SKM-1 treated with dmso at 0.1 percent for 144 hours (cell line): Measurements from ENCODE around the gene ITCH.
A peak's percentile ranks its signal among the peaks of the same experiment; 100 is the strongest.

Source experiments
- DNase-seq: peaks from one replicate; lab custom pipeline; 2025; ENCODE audit not compliant: unreplicated experiment; lab: John Stamatoyannopoulos, UW

The ITCH gene

DNA sequence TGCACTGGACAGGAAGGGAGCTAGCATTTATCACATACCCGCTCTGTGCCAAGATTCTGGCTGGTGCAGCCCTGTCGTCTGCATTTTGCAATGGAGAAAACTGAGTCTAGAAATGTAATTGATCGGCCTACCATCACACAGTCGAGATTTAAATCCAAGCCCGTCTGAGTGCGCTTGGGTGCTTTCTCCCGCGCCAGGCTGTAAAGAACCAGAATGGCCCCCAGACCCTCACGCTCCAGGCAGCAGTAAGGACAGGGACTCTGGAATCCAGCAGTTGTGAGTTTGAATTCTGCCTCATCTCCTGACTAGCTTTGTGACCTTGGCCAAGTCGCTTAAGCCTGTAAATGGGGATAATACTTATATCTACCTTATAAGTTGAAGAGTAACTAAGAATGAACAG, 163.9 kb downstream of the ITCH start:
- no peak for DNase-seq

DNA sequence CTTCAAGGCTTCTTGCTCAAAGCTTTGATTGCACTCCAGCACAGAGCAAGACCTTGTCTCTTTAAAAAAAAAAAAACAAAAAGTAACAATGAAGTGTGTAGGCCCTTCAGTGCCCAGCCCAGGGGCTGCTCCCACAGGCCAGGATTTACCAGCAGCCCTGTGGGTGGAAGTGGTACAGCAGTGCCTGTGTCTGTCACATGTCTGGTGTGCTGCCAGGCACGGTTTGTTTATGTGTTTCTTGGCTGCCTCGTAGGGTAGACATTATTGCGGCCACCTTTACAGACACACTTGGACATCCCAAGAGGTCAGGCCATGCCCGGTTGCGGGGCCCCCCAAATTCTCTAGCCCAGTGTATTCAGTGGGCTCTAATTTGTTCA, 165.8 kb downstream of the ITCH start:
- no peak for DNase-seq

DNA sequence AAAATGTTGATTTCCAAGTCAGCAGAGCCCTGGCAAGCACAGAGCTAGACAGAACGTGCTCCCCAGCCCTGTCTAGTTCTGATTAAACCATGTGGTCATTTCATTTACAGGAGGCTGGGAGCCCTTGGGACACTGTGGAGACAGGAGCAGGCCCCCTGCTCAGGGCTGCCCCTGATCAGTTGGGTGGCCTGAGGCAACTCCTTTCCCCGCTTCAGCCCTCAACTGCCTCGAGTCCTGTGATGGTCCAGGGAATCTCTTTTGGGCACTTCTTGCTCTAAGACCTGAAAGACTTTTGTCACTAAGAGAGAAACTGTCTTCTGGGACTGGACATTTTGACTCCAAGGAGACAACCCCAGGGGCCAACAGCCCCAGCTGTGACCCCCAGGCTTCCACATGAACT, 166.7 kb downstream of the ITCH start:
- DNase-seq = no peak

DNA sequence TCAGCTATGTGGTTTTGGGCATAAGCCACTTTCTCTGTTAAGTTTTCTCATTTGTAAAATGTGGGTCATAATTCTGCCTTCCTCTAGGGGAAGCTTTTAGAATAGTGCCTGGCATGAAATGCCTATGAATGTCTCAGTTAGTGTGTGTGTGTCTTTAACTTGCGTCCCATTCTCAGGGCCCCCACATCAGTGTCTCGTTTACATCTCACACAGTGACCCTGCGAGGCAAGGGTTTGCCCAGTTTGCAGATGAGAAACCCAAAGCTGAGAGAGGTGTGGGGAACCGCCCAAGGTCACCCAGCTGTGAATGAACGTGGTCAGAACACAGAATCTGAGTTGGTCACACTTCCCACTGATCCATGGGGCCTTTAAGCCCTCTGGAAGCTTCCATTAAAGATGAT, 167.3 kb downstream of the ITCH start:
- DNase-seq = no peak

DNA sequence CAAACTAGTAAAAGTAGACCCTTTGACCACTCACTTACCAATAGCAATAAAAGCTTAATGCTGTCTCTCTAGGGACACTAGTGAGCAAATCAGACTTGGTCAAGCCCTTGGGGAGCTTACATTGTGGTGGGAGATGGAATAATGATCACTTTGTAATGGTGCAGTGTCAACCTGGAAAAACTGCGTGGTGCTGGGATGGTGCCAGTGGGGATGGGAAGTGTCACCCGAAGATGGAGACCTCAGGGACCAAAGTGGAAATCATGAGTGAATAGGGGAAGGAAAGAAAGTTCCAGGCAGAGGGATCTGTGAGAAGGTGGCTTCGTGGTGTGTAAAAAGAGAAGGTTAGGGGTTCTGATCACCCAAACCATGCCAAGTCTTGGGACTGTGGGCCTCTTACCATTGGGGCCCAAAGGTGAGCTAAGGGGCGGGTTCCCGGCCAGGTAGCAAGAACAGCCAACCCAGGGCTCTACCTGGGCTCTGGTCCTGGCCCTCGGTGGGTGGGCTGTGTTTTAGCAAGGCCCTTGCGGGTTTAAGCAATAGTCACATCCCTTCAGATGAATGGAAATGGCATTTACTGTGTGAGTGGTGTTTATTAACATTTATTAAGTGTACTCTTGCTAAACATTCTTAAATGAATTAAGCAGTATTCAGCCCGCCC, 168.7 kb downstream of the ITCH start:
- no peak for DNase-seq

DNA sequence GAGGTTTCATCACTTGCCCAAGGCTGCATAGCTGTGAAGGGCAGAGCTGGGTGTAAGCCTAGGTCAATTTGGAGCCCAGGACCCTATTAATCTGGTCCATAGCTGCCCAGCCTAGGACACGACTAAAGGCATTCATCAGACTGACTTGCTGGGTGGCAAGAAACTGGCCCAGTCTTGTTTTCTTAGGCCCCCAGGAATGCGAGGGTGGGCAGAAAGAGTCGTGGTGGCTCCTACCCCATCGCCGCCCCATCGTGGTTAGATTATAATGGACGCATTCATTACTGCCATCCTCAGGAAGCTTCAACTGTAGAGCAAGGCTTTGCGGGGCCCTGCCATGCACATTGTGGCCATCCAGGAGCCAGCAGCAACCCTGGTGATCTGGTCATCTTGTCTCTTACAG, 169.2 kb downstream of the ITCH start:
- no peak for DNase-seq

DNA sequence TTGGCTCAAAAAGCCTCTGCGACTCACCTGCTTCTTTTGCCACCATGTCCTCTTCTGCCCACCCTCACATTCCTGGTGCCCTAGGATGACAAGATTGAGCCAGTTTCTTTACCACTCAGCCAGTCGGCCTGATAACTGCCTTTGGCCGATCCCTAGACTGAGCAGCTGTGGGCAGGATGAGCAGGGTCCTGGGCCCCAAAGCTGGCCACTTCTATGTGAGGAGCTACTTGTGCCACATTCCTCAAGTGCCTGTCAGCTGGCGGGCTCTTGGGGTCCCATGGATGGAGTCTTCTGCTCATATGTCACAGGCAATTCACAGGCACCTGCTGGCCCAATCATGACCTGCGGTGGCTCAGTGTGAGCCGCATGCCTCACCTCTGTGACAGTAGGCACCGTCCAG, 169.7 kb downstream of the ITCH start:
- no peak for DNase-seq

DNA sequence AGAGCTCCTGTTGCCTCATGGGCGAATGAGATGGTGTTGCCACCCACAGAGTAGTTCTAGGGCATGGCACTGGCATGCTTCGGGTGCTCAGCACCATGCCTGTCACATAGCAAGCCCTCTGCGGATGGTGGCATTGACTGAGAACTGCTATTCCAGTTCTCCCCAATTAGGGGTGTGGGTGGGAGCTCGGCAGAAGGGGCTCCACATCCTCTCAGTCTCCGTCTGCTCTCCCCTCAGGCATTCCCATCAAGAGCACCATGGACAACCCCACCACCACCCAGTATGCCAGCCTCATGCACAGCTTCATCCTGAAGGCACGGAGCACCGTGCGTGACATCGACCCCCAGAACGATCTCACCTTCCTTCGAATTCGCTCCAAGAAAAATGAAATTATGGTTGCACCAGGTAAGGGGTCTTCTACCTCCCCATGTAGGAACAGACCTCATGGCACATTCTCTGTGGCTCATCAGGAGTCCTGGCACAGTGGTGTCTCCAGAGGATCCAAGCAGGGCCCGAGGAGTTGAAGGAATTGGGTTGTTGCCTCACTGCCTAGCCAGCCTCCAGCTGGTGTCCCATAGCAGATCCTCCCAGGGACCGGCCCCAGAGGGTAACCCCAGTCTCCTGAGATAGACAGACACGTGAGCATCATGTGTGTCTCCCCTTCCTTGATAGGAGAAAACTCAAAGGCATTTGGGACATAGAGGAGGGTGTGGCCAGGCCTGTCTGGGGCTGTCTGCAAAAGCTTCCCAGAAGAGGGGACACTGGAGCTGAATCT, 171.5 kb downstream of the ITCH start:
- no peak for DNase-seq

DNA sequence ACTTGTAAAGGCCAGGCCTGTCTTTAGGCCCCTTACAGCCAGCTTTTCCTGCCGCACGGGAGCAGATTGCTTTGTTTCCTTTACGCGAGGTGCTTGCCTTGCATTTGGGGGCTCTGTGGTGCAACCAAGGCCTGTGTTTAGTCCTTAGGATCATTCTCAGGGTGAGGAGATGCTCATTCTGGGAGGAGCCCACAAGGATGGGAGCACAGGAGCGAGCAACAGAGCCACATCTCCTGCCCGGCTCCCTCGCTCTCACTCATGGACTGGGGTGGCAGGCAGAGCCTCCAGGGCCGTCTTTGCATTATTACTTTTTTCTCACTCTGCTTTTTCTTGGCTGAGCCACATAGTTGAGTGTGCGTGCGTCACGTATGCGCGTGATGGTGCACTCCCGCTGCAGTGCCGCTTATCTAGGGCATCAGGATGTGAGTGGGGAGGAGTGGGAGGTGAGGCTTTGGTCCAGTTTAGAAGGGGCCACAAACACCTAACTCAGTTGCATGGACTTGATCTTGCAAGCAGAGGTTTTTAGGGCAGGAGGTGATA, 172.3 kb downstream of the ITCH start:
- DNase-seq = no peak

DNA sequence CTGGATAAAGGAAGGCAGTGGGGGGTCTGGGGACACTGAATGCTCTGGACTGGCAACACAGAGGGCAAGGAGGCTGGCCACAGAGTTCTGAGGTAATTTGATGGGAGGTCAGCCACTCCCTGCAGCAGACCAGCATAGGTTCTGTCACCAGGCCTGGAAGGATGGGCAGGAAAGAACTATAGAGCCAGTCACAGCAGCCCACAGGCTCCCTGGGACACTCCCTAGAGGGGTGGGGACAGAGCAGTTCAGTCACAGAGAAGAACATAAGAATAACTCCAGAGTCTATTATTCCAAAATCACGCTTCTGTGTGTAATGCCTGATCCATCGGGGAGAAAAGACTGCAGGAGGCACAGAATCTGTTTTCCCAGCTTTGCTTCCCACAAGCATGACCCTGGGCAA, 172.8 kb downstream of the ITCH start:
- no peak for DNase-seq

DNA sequence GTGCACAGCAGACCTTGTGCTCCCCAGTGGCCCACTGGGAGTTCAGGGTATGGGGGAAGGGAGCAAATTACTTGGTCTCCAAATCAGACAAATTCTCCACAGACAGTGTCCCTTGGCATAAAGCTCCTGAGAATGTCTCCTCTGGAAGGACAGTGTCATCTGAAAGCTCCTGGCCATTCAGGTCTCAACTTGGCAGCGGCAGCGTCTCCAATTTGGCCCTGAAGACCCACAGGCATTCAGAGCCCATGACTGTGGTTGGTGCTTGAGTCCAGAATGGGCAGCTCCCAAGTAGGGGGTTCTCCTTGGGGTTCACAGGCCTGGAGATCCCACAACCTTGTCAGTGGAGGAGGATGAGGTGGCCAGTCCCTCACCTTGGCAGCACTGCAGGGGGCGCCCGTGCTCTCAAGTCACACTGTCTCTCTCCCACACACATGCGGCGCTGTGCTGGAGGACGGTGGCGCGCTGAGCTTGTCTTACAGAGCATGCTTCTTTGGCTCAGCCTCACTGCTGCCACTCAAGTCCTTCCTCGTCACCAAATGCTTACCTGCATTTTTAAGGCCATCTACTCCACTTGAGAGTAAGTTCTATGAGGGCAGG, 173.8 kb downstream of the ITCH start:
- peak; percentile 39 for DNase-seq

DNA sequence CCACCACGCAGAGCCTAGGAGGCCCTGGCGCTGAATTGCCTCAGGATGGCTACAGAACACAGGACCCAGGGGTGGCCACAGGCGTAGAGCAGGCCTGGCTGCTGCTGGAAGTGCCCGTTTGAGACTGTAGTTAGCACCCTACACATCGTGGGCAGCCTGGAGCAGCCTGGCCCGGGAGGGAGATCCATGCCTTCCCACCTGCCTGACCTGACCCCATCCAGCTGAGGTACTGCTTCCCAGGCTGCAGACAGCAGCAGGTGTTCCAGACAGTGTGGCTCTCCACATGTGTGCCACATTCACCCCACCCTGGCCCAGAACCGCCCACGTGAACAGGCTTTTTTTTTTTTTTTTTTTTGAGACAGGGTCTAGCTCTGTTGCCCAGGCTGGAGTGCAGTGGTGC, 174.6 kb downstream of the ITCH start:
- DNase-seq = no peak

DNA sequence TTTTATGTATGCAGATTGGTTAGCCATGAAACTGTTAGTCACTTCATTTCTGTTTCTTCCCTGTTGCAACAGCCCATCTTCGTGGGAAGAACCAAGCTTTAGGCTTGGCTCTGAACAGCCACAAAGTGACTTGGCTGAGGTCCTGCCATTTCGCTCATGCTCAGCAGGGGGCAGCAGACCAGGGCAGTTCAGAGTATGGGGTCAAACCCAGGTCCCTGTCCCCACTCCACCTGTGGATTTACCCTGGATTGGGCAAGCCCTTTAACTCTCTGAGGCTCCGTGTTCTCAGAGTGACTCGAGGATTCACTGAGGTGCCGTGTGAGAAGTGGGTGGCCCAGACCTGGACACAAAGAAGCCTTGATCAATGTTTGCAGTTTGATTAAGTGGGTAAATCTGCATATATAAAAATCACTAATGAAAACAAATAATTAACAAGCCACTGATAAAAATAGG, 175.6 kb downstream of the ITCH start:
- DNase-seq = peak; percentile 60

DNA sequence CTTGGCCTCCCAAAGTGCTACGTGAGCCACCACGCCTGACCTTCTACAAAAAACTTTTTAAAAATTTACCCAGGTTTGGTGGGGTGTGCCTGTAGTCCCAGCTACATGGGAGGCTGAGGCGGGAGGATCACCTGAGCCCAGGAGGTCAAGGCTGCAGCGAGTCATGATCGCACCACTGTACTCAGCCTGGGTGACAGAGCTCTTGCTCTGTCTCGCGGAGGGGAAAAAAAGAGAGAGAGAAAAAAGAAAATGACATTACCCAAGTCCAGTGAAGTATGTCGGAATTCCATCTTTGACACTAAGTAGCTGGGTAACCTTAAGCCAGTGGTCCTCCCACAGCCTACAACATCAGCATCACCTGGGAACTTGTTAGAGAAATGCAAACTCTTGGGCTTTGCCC, 176.7 kb downstream of the ITCH start:
- no peak for DNase-seq

DNA sequence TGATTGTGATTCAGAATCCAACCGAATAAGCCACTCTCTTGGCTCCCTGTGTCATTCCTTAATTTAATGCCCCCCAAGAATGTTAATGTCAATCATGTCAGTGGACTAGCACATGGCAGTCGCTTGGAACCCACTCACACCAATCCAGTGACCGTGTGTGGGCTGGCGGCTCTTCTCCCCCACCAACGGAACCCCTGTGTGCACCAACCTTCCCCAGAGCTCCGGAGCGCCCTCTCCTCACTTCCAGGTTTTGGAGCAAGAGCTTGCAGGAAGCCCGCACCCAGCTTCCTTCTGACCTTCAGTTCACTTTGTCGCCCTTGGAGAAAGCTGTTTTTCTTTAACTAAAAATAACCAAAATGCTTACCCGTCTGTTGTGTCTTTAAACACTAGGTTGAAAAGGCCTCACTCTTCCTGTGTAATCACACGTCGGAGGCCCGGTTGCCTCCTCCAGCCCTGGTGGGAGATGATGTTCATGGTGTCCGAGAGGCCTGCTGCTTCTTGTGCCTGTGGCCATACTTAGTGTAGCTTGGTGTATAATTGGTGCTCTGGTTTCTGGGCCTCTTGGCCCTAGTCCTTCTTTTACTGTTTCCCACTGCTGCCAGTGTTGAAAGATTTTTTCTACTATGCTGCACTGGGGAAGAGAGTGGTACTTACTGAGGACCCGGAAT, 177.7 kb downstream of the ITCH start:
- no peak for DNase-seq

DNA sequence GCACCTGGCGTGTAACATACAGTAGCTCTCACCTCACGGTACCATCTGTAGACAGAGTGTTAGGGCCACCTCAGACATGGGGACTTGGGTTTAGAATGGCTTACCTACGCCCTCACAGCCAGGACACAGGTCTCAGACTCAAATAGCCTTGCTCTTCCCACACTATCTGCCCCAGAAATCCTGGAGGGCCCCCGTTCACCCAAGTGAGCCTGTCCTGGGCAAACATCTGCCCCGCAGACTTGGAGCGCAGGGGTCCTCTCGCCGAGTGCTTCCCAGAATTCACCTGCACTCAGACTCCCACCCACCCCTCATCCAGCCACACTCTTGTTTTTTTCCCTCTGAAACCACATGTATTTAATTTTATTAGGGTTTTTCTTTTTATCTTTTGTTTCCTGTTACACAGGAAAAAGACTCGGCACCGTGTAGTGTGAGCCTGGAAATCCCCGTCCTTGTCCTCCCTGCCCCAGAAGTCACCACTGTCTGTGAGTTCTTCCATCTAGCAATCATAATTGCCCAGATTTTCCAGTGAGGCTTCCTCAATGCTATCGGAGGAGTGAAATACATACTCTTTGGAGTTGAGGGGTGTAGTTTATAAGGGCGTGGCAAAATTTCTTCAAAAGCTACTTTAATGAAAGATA, 178.3 kb downstream of the ITCH start:
- DNase-seq = no peak

DNA sequence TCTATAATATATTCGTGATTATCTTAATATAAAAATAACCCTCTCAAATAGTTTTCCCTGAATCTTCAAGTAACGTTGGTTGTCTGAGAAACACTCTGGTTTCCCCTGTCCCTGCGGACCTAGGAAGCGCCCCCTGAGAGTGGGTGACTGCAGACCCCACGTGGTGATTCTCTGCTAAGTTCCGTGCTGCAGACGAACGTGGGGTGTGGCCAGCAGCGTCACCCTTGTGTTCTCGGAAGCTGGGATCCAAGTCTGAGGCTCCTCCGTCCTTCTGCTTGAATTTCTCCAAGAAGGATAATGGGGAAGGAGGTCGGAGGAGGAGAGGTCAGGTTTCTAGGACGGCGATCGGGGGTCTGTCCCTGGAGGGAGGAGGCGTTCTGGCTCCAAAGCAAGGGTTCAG, 178.8 kb downstream of the ITCH start:
- DNase-seq = no peak

DNA sequence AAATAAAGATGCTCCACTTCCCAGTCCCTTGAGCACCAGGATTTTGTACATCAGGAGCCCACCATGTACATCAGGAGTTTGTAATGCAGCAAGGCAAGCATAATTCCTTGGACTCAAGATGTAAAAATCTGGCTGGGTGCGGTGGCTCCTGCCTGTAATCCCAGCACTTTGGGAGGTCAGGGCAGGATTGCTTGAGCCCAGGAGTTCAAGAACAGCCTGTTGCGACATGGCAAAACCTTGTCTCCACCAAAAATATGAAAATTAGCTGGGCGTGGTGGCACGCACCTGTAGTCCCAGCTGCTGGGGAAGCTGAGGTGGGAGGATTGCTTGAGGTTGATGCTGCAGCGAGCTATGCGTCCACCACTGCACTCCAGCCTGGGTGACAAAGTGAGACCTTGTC, 179.4 kb downstream of the ITCH start:
- no peak for DNase-seq

DNA sequence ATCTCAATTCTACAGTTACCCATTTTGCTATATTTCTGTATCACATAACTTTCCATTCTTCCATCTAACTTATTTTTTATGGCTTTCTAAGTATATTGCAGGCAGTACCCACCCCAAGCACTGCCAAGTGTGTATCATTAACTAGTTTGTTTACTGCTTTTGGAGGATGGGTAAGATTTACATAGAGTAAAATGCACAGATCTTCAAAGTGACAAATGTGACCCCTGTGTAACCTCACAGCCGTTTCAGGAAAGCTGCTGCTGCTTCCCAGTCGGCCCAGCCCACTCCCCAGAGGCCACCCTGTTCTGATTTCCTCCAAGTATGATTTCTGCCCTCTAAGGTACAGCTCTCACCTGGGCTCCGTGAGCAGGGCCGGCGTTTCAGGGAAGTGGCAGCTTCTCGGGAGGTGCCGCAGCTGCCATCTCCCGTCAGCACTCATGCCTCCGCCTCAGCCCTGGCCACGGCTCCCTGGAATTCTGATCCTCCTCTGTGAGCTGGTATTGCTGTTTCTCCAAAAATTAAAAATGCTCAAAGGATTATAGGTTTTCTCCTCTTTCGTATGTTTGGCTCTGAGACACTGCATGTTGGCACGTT, 180.5 kb downstream of the ITCH start:
- DNase-seq = no peak

DNA sequence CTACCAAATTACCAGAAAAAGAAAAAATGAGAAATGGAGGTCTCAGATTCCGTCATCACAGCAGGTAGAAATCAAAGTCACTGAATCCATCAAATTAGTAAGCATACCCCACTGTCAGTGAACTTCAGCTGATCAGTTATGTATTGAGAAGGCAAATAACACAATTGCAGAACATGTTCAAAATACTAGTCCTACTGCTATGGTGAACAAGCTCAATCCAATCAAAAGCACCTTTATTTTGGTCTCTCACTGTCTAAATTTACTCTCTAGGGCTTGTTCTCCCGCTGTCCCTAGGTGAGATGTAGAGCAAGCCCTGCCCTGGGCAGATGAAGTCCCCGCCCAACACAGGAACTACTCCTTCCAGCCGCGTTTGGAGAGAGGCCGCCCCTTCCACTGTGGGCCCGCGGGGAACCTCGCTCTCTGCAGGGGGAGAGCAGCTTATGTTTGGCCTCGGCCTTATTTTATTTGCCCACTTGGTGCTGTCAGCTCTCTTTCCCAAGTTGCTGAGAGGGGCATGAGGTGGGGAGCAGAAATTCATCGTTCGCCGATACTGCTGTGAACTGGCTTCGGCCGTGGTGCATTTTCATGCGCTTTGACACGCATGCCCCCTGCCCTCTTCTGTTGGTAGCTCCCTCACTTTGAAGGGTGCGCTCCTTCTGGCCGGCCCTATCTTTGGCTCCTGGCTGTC, 181.2 kb downstream of the ITCH start:
- no peak for DNase-seq
